ENCODE measurements around the gene USP28.
"Not testable (repeated sequence)": the region's sequence is repeated elsewhere in the genome, so short reads cannot be mapped to it uniquely, and the experiment has no call there.

Gene USP28

DNA sequence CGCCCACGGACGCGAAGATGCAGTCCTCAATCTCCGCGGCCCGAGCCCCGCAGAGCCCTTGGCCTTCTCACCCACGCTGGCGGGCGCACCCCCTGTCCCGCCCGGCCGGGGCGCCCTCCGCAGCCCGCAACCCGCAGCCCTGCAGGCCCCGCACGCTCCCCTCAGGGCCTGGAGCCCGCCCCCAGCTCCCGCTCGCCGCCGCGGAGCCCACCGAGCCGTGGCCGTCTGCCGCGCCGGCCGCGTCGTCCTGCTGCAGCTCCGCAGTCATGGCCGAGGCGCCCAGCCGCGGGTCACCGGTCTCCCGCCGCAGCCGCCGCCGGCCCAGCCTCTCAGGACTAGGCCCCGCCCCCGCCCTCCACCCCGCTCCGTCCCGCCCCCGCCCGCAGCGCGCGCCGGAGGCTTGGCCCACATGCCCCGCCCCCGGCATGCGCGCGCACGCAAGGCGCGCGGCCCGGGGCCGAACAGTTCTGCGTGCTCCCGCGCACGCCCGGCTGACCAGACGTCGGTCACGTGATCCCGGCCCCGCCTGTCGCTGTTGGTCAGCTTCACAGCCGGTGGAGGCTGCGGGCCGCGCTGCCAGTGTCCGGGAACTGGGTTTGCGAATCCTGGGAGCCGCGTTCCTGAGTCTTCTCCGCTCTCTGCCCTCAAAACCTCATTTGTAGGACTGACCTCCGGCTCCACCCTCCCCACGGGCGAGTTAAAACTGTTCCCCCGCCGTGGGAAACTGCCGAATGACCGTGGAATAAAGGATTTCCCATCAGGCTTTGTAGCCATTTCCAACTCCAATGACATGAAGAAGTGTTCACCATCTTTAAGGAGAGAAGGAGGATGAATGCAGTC, at the start of gene USP28:
Gene USP28 (minus strand): TSS at position 339 of the 840 bp plus-strand sequence. CDS start 71 bp downstream, at position 268.
- peak; percentile 98 for DNase-seq (ENCODE audit: low read depth)
- no peak for TF ChIP-seq CTCF (conservative IDR thresholded peaks at IDR 0.05; ENCODE audit: low read depth, low read length)
- H3K4me3 ChIP-seq (ENCODE audit: low read depth, low read length): peak within 1 kb of the TSS; percentile 73

DNA sequence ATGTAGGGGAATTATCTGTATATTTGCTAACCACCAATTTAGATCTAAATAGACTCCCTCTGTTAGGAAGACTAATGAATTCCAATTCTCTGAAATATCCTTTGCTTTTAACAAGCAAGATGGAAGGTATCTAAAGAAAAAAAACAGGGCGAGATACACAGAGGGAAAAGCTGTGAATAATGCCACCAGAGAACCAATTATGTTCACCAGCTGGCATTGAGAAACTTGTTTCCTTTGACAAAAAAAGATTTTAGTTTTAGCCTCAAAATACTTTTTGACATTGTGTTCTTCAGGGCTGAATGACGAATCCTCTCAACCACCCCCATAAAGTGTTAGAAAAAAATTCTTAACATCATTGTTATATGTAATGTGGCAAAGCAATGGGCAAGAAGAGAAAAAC, 48.2 kb upstream of the USP28 start:
- DNase-seq (ENCODE audit: low read depth): no peak
- H3K4me3 ChIP-seq (ENCODE audit: low read depth, low read length): no peak overlapping the region
- no peak for TF ChIP-seq CTCF (conservative IDR thresholded peaks at IDR 0.05; ENCODE audit: low read depth, low read length)

GRCh38 chr11:113911491-113911890, 36.1 kb upstream of the USP28 start:
- H3K4me3 ChIP-seq (ENCODE audit: low read depth, low read length); DNase-seq (ENCODE audit: low read depth): not testable (repeated sequence)

GRCh38 chr11:113908098-113908497, 32.7 kb upstream of the USP28 start:
- H3K4me3 ChIP-seq (ENCODE audit: low read depth, low read length): no peak overlapping the region
- DNase-seq (ENCODE audit: low read depth): no peak
- no peak for TF ChIP-seq CTCF (conservative IDR thresholded peaks at IDR 0.05; ENCODE audit: low read depth, low read length)

GRCh38 chr11:113907681-113908080, 32.3 kb upstream of the USP28 start:
- H3K4me3 ChIP-seq (ENCODE audit: low read depth, low read length): no peak overlapping the region
- TF ChIP-seq CTCF (conservative IDR thresholded peaks at IDR 0.05; ENCODE audit: low read depth, low read length): no peak
- DNase-seq (ENCODE audit: low read depth): no peak

DNA sequence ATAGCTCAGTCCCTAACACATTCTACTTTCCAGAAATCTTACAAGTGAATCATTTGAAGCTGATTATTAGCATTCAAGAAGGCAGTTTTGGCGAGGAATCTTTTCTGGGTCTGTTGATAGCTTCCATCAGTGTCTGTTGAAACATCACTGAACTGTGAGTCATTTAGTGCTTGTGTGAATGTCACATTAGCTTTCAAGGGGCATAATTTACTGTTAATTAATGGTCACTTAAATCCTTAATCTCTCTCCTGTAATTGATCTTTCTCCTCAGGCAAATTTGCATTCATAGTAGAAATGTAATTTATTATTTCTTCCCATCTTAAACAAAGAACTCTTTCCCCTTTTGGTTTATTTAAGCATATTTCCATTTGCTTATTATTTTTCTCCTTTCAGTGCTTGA, 31.8 kb upstream of the USP28 start:
- DNase-seq (ENCODE audit: low read depth): no peak
- H3K4me3 ChIP-seq (ENCODE audit: low read depth, low read length): no peak overlapping the region
- no peak for TF ChIP-seq CTCF (conservative IDR thresholded peaks at IDR 0.05; ENCODE audit: low read depth, low read length)

GRCh38 chr11:113906516-113906915, 31.1 kb upstream of the USP28 start:
- no peak for DNase-seq (ENCODE audit: low read depth)
- no peak overlapping the region for H3K4me3 ChIP-seq (ENCODE audit: low read depth, low read length)
- TF ChIP-seq CTCF (conservative IDR thresholded peaks at IDR 0.05; ENCODE audit: low read depth, low read length): no peak

Measured in choroid plexus epithelial cell (primary cell).